Peyer's patch (tissue), 4 donors: ENCODE data around the gene BLVRA.

Experiments
- CTCF ChIP-seq, 6 experiments: fragments of 450-650 bp in 4 of 6; fragments of 200-600 bp in 2 of 6; sonication (generic) in 1 of 6; IDR thresholded peaks; one replicate each; pipeline ENCODE4 v1.5.1; 2017 to 2019; ENCODE audit warnings: antibody characterized with exemption in 6 of 6, mild to moderate bottlenecking in 3 of 6, moderate library complexity in 1 of 6
- POLR2A ChIP-seq, 2 donors: fragments of 450-650 bp; IDR thresholded peaks; one replicate each; pipeline ENCODE4 v1.5.1; 2017; ENCODE audit warnings: antibody characterized with exemption in 2 of 2, mild to moderate bottlenecking in 2 of 2, moderate library complexity in 2 of 2

- TF ChIP-seq CTCF (IDR thresholded peaks at IDR 0.05) (no peak), POLR2A (IDR thresholded peaks at IDR 0.05) (no peak)
These were observed 33.2 kb upstream of the BLVRA start for GRCh38 chr7:43725251-43725650.
